ENCODE measurements around the gene ZSWIM1. TPM values are rescaled to one million over a fixed set of nuclear protein-coding genes. Genes with fewer than 3 reads are reported as not detected.

ZSWIM1 gene
- total RNA-seq, 1 experiment from 2014 or later = 17.4 TPM

DNA sequence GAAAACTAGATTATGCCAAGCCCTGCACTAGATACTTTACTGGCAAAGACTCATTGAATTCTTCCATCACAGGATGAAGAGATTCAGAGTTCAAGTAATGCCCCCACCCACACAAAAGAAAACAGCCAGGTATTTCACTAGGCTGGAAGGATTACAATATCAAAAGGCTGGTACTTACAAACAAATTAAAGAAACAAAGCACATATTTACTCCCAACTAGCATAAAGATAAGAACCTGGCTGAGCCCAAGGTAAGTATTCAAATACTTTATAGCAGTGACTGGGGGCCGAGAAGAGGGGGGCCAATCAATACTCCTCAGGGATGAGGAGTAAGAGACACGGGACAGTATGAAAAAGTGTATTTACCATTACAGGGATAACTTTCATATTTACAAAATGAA lies 27.5 kb upstream of the ZSWIM1 start:
- peak overlapping the region; percentile 38 for H3K4me3 Mint-ChIP-seq
- no peaks in the 10 kb centered on the region for H3K9me3 Mint-ChIP-seq
- no peak for DNase-seq (ENCODE audit: low spot score)
- ChIA-PET POLR2A (interaction anchor here (1.4 kb wide), 1 partner anchor 37 kb away, joined by 4 read pairs; the partner anchor contains the start of genes CTSA and NEURL2), CTCF (interaction anchor here (0.8 to 3.5 kb wide), 5 partner anchors 29 to 82 kb away, joined by 3 to 19 read pairs (median 6); partner anchors contain the start of genes CTSA and NEURL2)
- H3K4me1 Mint-ChIP-seq = peaks cover 57% of the 10 kb centered on the region
- ATAC-seq = peak; percentile 4
- no peaks in the 10 kb centered on the region for H3K27me3 Mint-ChIP-seq (ENCODE audit: low read depth)
- TF ChIP-seq JAZF1 (CRISPR knock-in tag; IDR thresholded peaks at IDR 0.05) (peak; percentile 70; the same call in 1 of the 2 replicates), KAT7 (CRISPR knock-in tag; IDR thresholded peaks at IDR 0.05; ENCODE audit: borderline replicate concordance) (no peak)
- TF ChIP-seq, protein P1, sequence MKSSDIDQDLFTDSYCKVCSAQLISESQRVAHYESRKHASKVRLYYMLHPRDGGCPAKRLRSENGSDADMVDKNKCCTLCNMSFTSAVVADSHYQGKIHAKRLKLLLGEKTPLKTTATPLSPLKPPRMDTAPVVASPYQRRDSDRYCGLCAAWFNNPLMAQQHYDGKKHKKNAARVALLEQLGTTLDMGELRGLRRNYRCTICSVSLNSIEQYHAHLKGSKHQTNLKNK (CRISPR knock-in tag; IDR thresholded peaks at IDR 0.05) = no peak
- H3K27ac Mint-ChIP-seq = peak overlapping the region; percentile 94
- peaks cover 19% of the 10 kb centered on the region; the same call in 1 of the 2 replicates for H3K36me3 Mint-ChIP-seq

DNA sequence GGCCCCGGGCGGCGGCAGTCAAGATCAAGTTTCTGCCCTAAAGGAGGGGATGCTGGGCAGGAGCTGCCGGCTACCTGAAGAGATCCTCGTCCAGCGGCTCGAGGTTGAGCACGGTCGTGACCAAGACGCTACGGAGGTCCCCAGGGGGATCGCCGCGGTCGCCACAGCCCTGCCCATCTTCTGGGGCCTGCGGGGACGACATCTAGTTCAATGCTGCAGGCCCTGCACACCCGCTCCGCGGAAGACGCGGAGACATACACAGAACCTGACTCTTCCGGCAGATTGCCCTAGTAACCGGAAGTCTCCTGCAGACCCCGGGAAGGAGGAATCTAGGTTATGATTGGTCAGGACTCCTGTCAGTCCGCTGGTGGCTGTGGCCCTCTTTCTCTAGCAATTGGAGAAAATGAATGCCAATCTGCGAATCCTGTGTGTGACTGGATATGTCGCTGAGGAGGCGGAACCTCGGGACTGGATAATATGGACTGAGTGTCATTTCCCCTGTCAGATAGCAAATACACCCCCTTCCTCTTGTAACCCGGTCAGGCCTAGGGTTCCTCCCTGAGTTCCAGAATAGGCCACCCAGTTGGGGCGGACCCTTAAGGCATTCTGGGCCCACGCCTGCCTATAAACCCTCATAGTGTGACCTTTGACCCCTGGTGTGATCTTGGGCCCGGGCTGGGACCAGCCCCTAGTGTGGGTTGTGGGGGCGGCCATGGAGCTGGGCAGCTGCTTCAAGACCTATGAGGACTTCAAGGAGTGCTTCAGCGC lies 23.7 kb upstream of the ZSWIM1 start, which contains the start of the genes ACOT8 and ZSWIM3:
Gene ACOT8, minus strand, starts transcription at position 279 of the 768 bp plus-strand sequence. Its CDS starts 77 bp downstream, at position 202.
Gene ZSWIM3, plus strand, starts transcription at position 501 of the 768 bp plus-strand sequence. Its CDS starts 212 bp downstream, at position 713.
- H3K27me3 Mint-ChIP-seq (ENCODE audit: low read depth) = no peaks in the 10 kb centered on the region
- H3K36me3 Mint-ChIP-seq = 0 out of 2 replicates have a peak, but pooled peaks cover 4% of the 10 kb centered on the region
- peak within 1 kb of the TSS; percentile 95 for H3K27ac Mint-ChIP-seq
- peak; percentile 90 for ATAC-seq
- DNase-seq (ENCODE audit: low spot score) = peak; percentile 95
- CTCF ChIA-PET = interaction anchor here (0.6 to 2.5 kb wide), 7 partner anchors 14 to 112 kb away, joined by 3 to 12 read pairs (median 4); no protein-coding TSS in a partner anchor
- H3K9me3 Mint-ChIP-seq = no peaks in the 10 kb centered on the region
- H3K4me1 Mint-ChIP-seq = peaks cover 60% of the 10 kb centered on the region
- TF ChIP-seq FOXK1 (CRISPR knock-in tag; IDR thresholded peaks at IDR 0.05) = 0 out of 2 replicates have a peak, but pooled peaks have one; percentile 36
- no peak for TF ChIP-seq TEAD4 (CRISPR knock-in tag; IDR thresholded peaks at IDR 0.05)
- TF ChIP-seq, protein P2, sequence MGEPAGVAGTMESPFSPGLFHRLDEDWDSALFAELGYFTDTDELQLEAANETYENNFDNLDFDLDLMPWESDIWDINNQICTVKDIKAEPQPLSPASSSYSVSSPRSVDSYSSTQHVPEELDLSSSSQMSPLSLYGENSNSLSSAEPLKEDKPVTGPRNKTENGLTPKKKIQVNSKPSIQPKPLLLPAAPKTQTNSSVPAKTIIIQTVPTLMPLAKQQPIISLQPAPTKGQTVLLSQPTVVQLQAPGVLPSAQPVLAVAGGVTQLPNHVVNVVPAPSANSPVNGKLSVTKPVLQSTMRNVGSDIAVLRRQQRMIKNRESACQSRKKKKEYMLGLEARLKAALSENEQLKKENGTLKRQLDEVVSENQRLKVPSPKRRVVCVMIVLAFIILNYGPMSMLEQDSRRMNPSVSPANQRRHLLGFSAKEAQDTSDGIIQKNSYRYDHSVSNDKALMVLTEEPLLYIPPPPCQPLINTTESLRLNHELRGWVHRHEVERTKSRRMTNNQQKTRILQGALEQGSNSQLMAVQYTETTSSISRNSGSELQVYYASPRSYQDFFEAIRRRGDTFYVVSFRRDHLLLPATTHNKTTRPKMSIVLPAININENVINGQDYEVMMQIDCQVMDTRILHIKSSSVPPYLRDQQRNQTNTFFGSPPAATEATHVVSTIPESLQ (CRISPR knock-in tag; IDR thresholded peaks at IDR 0.05) = no peak
- TF ChIP-seq SP1 (CRISPR knock-in tag; conservative IDR thresholded peaks at IDR 0.05) = peak; percentile 49
- TF ChIP-seq ZBTB21 (CRISPR knock-in tag; IDR thresholded peaks at IDR 0.05; ENCODE audit: borderline replicate concordance) = no peak
- TF ChIP-seq, protein P3, sequence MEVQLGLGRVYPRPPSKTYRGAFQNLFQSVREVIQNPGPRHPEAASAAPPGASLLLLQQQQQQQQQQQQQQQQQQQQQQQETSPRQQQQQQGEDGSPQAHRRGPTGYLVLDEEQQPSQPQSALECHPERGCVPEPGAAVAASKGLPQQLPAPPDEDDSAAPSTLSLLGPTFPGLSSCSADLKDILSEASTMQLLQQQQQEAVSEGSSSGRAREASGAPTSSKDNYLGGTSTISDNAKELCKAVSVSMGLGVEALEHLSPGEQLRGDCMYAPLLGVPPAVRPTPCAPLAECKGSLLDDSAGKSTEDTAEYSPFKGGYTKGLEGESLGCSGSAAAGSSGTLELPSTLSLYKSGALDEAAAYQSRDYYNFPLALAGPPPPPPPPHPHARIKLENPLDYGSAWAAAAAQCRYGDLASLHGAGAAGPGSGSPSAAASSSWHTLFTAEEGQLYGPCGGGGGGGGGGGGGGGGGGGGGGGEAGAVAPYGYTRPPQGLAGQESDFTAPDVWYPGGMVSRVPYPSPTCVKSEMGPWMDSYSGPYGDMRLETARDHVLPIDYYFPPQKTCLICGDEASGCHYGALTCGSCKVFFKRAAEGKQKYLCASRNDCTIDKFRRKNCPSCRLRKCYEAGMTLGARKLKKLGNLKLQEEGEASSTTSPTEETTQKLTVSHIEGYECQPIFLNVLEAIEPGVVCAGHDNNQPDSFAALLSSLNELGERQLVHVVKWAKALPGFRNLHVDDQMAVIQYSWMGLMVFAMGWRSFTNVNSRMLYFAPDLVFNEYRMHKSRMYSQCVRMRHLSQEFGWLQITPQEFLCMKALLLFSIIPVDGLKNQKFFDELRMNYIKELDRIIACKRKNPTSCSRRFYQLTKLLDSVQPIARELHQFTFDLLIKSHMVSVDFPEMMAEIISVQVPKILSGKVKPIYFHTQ (CRISPR knock-in tag; IDR thresholded peaks at IDR 0.05) = no peak
- TF ChIP-seq MYBL2 (CRISPR knock-in tag; IDR thresholded peaks at IDR 0.05) = 0 out of 2 replicates have a peak, but pooled peaks have one; percentile 16
- 0 out of 2 replicates have a peak, but pooled peaks have one; percentile 55 for TF ChIP-seq NR2C2 (CRISPR knock-in tag; IDR thresholded peaks at IDR 0.05)
- no peak for TF ChIP-seq CBFB (CRISPR knock-in tag; IDR thresholded peaks at IDR 0.05; ENCODE audit: low read depth)
- TF ChIP-seq GABPB1 (CRISPR knock-in tag; IDR thresholded peaks at IDR 0.05) = peak; percentile 72
- TF ChIP-seq ZNF396 (CRISPR knock-in tag; IDR thresholded peaks at IDR 0.05; ENCODE audit: borderline replicate concordance) = no peak
- TF ChIP-seq, protein P4, sequence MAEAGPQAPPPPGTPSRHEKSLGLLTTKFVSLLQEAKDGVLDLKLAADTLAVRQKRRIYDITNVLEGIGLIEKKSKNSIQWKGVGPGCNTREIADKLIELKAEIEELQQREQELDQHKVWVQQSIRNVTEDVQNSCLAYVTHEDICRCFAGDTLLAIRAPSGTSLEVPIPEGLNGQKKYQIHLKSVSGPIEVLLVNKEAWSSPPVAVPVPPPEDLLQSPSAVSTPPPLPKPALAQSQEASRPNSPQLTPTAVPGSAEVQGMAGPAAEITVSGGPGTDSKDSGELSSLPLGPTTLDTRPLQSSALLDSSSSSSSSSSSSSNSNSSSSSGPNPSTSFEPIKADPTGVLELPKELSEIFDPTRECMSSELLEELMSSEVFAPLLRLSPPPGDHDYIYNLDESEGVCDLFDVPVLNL (CRISPR knock-in tag; IDR thresholded peaks at IDR 0.05; ENCODE audit: borderline replicate concordance, low read depth) = no peak
- TF ChIP-seq NFYB (CRISPR knock-in tag; conservative IDR thresholded peaks at IDR 0.05; ENCODE audit: low read depth) = peak; percentile 98
- TF ChIP-seq, protein P5, sequence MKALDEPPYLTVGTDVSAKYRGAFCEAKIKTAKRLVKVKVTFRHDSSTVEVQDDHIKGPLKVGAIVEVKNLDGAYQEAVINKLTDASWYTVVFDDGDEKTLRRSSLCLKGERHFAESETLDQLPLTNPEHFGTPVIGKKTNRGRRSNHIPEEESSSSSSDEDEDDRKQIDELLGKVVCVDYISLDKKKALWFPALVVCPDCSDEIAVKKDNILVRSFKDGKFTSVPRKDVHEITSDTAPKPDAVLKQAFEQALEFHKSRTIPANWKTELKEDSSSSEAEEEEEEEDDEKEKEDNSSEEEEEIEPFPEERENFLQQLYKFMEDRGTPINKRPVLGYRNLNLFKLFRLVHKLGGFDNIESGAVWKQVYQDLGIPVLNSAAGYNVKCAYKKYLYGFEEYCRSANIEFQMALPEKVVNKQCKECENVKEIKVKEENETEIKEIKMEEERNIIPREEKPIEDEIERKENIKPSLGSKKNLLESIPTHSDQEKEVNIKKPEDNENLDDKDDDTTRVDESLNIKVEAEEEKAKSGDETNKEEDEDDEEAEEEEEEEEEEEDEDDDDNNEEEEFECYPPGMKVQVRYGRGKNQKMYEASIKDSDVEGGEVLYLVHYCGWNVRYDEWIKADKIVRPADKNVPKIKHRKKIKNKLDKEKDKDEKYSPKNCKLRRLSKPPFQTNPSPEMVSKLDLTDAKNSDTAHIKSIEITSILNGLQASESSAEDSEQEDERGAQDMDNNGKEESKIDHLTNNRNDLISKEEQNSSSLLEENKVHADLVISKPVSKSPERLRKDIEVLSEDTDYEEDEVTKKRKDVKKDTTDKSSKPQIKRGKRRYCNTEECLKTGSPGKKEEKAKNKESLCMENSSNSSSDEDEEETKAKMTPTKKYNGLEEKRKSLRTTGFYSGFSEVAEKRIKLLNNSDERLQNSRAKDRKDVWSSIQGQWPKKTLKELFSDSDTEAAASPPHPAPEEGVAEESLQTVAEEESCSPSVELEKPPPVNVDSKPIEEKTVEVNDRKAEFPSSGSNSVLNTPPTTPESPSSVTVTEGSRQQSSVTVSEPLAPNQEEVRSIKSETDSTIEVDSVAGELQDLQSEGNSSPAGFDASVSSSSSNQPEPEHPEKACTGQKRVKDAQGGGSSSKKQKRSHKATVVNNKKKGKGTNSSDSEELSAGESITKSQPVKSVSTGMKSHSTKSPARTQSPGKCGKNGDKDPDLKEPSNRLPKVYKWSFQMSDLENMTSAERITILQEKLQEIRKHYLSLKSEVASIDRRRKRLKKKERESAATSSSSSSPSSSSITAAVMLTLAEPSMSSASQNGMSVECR (CRISPR knock-in tag; IDR thresholded peaks at IDR 0.05; ENCODE audit: borderline replicate concordance) = 0 out of 2 replicates have a peak, but pooled peaks have one; percentile 61
- no peak for TF ChIP-seq NFATC4 (CRISPR knock-in tag; IDR thresholded peaks at IDR 0.05)
- peak within 1 kb of the TSS; percentile 92 for H3K4me3 Mint-ChIP-seq
- POLR2A ChIA-PET = interaction anchor here (0.7 to 1.0 kb wide), 2 partner anchors 24 to 25 kb away, joined by 3 to 4 read pairs; partner anchors contain the start of gene ZSWIM1

Measured in WTC11 (cell line).